K562 (cell line): Measurements from ENCODE around the gene CROCC2. TPM values are rescaled to one million over a fixed set of nuclear protein-coding genes. Genes with fewer than 3 reads are reported as not detected.

Experiments
- ATAC-seq: fragments of 200-7000 bp; cut with Tn5 transposase; 3 replicates; pipeline ENCODE4 v1.9.1; 2020; ENCODE audit warnings: moderate library complexity
- BruUV-seq: library from RNA; stranded (reverse); fragments of 400-500 nt; replicated peaks from 2 replicates; lab custom pipeline; 2021; lab: Mats Ljungman, UMichigan
- CTCF ChIA-PET: fragments of 300-600 bp; formaldehyde crosslinking; extraction: SDS; loops from one replicate; lab custom pipeline; 2021; ENCODE audit warnings: low intra/inter-chr PET ratio; lab: Yijun Ruan, JAX
- POLR2A ChIA-PET: fragments of 300-600, 350-650 bp; sonication (Branson Sonifier 250); formaldehyde crosslinking; extraction: SDS; loops from one replicate; lab custom pipeline; 2021; ENCODE audit warnings: antibody characterized with exemption, inconsistent platforms; lab: Yijun Ruan, JAX
- DNase-seq, 4 experiments: peaks; one replicate each; pipeline versions ENCODE4 v3.0.0 to v3.0.0-alpha.2; 2011 to 2018; ENCODE audit warnings: low spot score in 3 of 4, mixed read lengths in 3 of 4; ENCODE audit errors: extremely low read depth in 1 of 4
- FAIRE-seq: peaks from 2 replicates; lab custom pipeline; 2011; peaks lifted over from hg19 to GRCh38; lab: Jason Lieb, UNC
- H2AFZ ChIP-seq: 2 replicates; pipeline ENCODE4 v1.6.0; 2011; ENCODE audit warnings: low read depth, low read length, control low read depth, inconsistent platforms
- H3K27ac ChIP-seq: fragments of 200-600 bp; 3 replicates; pipeline ENCODE4 v1.8.0; 2011; ENCODE audit warnings: low read depth, mild to moderate bottlenecking, control low read depth, inconsistent platforms, low read length, moderate library complexity, mixed read lengths; ENCODE audit errors: extremely low read depth
- H3K27me3 ChIP-seq, 2 experiments: fragments of 300-600 bp in 1 of 2; 2 replicates in 1 of 2; 3 replicates in 1 of 2; pipeline versions ENCODE4 v1.6.0 to v1.8.0; 2011; ENCODE audit warnings: inconsistent platforms in 2 of 2, low read length in 2 of 2, mild to moderate bottlenecking in 1 of 2, mixed read lengths in 1 of 2, moderate library complexity in 1 of 2; ENCODE audit not compliant: control insufficient read depth in 2 of 2, insufficient read depth in 2 of 2
- H3K36me3 ChIP-seq: fragments of 300-600 bp; 3 replicates; pipeline ENCODE4 v1.8.0; 2011; ENCODE audit warnings: mild to moderate bottlenecking, low read length, inconsistent platforms; ENCODE audit not compliant: control insufficient read depth, insufficient read depth
- H3K4me1 ChIP-seq, 2 experiments: fragments of 200-600 bp in 1 of 2; replicated peaks in 1 of 2; 2 replicates in 1 of 2; 3 replicates in 1 of 2; pipeline versions ENCODE4 v1.5.1 to v1.8.0; 2011; ENCODE audit warnings: inconsistent platforms in 2 of 2, low read length in 2 of 2, mild to moderate bottlenecking in 1 of 2, mixed read lengths in 1 of 2, moderate library complexity in 1 of 2; ENCODE audit not compliant: control insufficient read depth in 2 of 2, insufficient read depth in 2 of 2
- H3K4me2 ChIP-seq: 2 replicates; pipeline ENCODE4 v1.6.1; 2011; ENCODE audit warnings: low read length, control low read depth, inconsistent platforms, mixed read lengths; ENCODE audit not compliant: insufficient read depth
- H3K4me3 ChIP-seq: fragments of 200-600 bp; sonication (generic), shearing (Covaris generic); 2 replicates; pipeline ENCODE4 v1.5.1; 2016; ENCODE audit warnings: control low read depth, inconsistent platforms
- H3K79me2 ChIP-seq: fragments of 200-600 bp; 3 replicates; pipeline ENCODE4 v1.8.0; 2011; ENCODE audit warnings: low read length, inconsistent platforms; ENCODE audit not compliant: control insufficient read depth, insufficient read depth
- H3K9ac ChIP-seq, 2 experiments: 2 replicates each; pipeline versions ENCODE4 v1.6.0 to v1.6.1; 2011; ENCODE audit warnings: low read depth in 2 of 2, low read length in 2 of 2, control low read depth in 1 of 2, inconsistent platforms in 1 of 2, mild to moderate bottlenecking in 1 of 2, mixed read lengths in 1 of 2; ENCODE audit not compliant: insufficient read depth in 1 of 2
- H3K9me1 ChIP-seq: one replicate; pipeline ENCODE4 v1.6.0; 2011; ENCODE audit warnings: inconsistent platforms, mild to moderate bottlenecking, low read length, moderate library complexity; ENCODE audit not compliant: control insufficient read depth, insufficient read depth
- H3K9me3 ChIP-seq: replicated peaks from 2 replicates; pipeline ENCODE4 v1.5.1; 2011; ENCODE audit warnings: low read depth, low read length, inconsistent platforms; ENCODE audit not compliant: control insufficient read depth, insufficient read depth
- H4K20me1 ChIP-seq: replicated peaks from 2 replicates; pipeline ENCODE4 v1.6.1; 2011; ENCODE audit warnings: low read length, inconsistent platforms, mixed read lengths; ENCODE audit not compliant: control insufficient read depth, insufficient read depth
- EP300 ChIP-seq: IDR thresholded peaks from 2 replicates; pipeline ENCODE4 v1.6.1; 2012; ENCODE audit warnings: low read length, improper control_type of control experiment
- SP2 ChIP-seq: IDR thresholded peaks from 2 replicates; pipeline ENCODE4 v1.6.1; 2011; ENCODE audit warnings: mild to moderate bottlenecking, low read depth, low read length, moderate library complexity; ENCODE audit not compliant: poor library complexity, severe bottlenecking; ENCODE audit errors: extremely low read depth
- WGBS: fragments of 100-300 bp; shearing (Covaris generic); methylation state at CpG from one replicate; pipeline ENCODE4 v1.1.6; 2016; ENCODE audit warnings: low coverage, mixed read lengths; ENCODE audit not compliant: insufficient coverage; ENCODE audit errors: missing lambda C conversion rate; 5-methylcytosine and 5-hydroxymethylcytosine counted together
- in situ Hi-C: fragments of 300-500 bp; cut with MboI; formaldehyde crosslinking; loops from 4 replicates; pipeline ENCODE4 v1.15.0; 2018; ENCODE audit warnings: inconsistent platforms, mixed read lengths
- intact Hi-C: fragments of 100-400 bp; cut with micrococcal nuclease; formaldehyde crosslinking; loops from 2 replicates; pipeline ENCODE4 v1.14.2; 2022
- polyA plus RNA-seq, 8 experiments: library from polyadenylated mRNA; depleted of rRNA in 4 of 8; stranded (reverse) in 5 of 8; unstranded in 3 of 8; fragments of >200 nt; fragmentation: Nextera tagmentation in 2 of 8; fragmentation: Illumina TruSeq in 1 of 8; extraction: Ambion mirVana in 2 of 8; extraction: Trizol in 1 of 8; gene quantifications; 2 replicates each; pipeline versions ENCODE4 v1.2.1 to v1.2.3, GENCODE V29; 2011 to 2014; ENCODE audit warnings: inconsistent platforms in 1 of 8, missing spikeins in 1 of 8
- total RNA-seq, 7 experiments: library from RNA; depleted of rRNA in 6 of 7; stranded (reverse); fragments of >200 nt in 6 of 7; fragmentation: Illumina TruSeq in 2 of 7; extraction: Trizol in 2 of 7; gene quantifications; 2 replicates each; pipeline versions ENCODE4 v1.2.1 to v1.2.3, GENCODE V29; 2011 to 2021; ENCODE audit warnings: low replicate concordance in 1 of 7
- TF ChIP-seq, protein P1 (sequence below): fragments of 250-450 bp; sonication (Bioruptor Pico); IDR thresholded peaks from 2 replicates; pipeline ENCODE4 v1.5.0; 2021; ENCODE audit warnings: mild to moderate bottlenecking, moderate library complexity
- TF ChIP-seq, protein P2 (sequence below): IDR thresholded peaks from 2 replicates; pipeline ENCODE4 v1.6.1; 2011; ENCODE audit warnings: borderline replicate concordance, low read depth, mild to moderate bottlenecking, moderate library complexity, low read length; ENCODE audit not compliant: insufficient read depth, poor library complexity, severe bottlenecking

The CROCC2 gene
- total and polyA plus RNA-seq, 9 of the 15 experiments (the other 6 are each of a cell fraction or from before 2014, with no cell fraction given), result not detected

DNA sequence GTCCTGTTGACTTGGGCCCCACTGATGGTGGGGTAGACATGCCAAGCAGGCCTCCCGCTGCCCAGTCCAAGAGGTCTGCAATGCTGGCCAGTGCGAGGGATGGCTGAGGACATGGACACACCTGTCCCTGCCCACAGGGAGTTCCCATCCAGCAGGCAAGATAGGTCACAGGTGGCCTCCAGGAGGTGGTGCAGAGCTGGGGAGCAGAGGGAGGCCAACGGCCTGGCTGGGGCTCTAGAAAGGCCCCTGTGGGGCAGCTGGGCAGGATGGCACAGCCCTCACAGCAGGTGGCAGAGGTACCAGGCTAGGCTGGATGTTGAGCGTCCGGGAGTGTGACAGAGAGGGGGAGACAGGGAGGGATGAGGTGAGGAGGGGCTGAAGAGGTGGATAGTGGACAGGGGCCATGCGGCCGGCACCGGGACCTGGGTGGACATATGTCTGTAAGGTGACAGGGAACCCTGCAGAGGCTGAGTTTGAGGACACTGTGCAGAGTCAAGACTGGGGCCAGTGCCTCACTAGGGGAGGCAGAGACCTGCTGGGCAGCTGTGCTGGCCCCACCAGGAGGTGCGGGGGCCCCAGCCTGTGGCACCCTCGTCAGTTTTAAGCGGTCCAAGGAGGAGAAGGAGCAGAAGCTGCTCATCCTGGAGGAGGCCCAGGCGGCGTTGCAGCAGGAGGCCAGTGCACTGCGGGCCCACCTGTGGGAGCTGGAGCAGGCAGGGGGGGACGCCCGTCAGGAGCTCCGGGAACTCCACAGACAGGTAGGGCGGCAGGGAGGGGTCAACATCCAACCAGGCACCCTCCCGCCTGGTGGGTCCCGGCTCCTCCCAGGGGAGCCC is 58.0 kb downstream of the CROCC2 start:
- ChIA-PET POLR2A (no interaction called here), CTCF (no interaction called here)
- Histone ChIP-seq H3K4me1 (peaks cover 0 to 13% of the 10 kb centered on the region in 2 experiments; a peak in 1 of 5 replicates), H3K9me1 (no peaks in the 10 kb centered on the region), H3K4me2 (no peak overlapping the region), H2AFZ (no peak overlapping the region), H4K20me1 (no peaks in the 10 kb centered on the region), H3K79me2 (no peaks in the 10 kb centered on the region), H3K4me3 (no peak overlapping the region), H3K27me3 (peaks cover 0 to 30% of the 10 kb centered on the region in 2 experiments; a peak in 2 of 5 replicates), H3K9ac (no peak overlapping the region), H3K36me3 (no peaks in the 10 kb centered on the region), H3K9me3 (no peaks in the 10 kb centered on the region), H3K27ac (no peak overlapping the region)
- no peak for FAIRE-seq
- DNase-seq, result no peak
- intact Hi-C loops (no loop called here), in situ Hi-C loops (no loop called here)
- 11% methylated on average over 18 of the region's 20 CpGs for WGBS
- TF ChIP-seq SP2 (no peak), EP300 (no peak)
- TF ChIP-seq, protein P1, sequence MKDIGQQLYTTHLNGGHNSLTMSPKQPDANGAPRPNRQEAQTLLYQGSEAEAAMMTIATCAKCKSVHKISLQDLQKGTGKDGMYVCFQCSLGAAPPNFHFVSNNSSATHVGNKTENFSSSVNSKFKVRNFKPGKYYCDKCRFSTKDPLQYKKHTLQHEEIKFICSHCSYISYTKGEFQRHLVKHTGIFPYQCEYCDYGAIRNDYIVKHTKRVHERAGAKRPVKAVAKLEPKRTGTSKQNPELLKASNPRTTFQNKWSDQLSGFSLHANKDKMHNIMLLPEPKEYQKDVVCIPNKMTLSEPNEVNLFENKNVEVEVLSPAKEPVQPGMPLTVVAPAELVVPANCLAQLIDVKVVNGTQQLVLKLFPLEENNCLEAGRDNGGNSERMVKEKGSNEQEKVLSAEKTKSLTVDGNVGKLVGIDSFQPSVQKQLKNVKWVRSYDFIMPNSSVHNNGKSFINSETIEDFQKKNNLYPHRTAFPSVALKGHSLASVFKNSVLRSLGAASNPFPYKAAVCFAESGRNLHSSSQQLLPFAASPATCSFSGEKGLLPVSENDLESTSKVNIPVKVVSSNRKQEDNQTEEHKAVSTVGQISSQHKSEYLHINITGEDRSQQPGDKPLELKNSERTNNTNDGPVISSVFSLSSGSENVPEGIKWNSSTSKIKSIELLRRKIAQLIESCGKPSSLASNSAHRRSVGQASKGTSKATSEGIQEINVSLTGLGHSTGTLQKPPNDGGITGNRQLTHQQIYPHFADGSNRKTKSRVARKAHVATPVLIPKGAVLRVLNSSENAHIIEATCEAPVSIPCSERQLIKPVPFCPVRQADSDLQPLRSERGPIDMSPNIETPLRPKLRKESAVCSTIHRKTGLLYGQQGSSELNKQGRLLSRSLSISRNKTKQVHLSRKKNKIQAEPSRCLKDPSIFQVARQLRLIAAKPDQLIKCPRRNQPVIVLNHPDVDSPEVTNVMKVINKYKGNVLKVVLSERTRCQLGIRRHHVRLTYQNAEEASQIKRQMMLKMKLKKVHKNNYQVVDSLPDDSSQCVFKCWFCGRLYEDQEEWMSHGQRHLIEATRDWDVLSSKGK (CRISPR knock-in tag), result no peak
- TF ChIP-seq, protein P2, sequence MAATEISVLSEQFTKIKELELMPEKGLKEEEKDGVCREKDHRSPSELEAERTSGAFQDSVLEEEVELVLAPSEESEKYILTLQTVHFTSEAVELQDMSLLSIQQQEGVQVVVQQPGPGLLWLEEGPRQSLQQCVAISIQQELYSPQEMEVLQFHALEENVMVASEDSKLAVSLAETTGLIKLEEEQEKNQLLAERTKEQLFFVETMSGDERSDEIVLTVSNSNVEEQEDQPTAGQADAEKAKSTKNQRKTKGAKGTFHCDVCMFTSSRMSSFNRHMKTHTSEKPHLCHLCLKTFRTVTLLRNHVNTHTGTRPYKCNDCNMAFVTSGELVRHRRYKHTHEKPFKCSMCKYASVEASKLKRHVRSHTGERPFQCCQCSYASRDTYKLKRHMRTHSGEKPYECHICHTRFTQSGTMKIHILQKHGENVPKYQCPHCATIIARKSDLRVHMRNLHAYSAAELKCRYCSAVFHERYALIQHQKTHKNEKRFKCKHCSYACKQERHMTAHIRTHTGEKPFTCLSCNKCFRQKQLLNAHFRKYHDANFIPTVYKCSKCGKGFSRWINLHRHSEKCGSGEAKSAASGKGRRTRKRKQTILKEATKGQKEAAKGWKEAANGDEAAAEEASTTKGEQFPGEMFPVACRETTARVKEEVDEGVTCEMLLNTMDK, result no peak
- no peak for ATAC-seq
- BruUV-seq, result no TSS peak
